Chondrocyte (in vitro differentiated cells): ENCODE measurements around the gene ZNF423. TPM values are rescaled to one million over a fixed set of nuclear protein-coding genes. Genes with fewer than 3 reads are reported as not detected.
A peak's percentile ranks its signal among the peaks of the same experiment; 100 is the strongest.
"Not testable (repeated sequence)": the region's sequence is repeated elsewhere in the genome, so short reads cannot be mapped to it uniquely, and the experiment has no call there.

Experiments
- DNase-seq: peaks from one replicate; pipeline ENCODE4 v3.0.0; 2021; ENCODE audit warnings: mixed read lengths, low spot score
- H3K27ac Mint-ChIP-seq: one replicate; pipeline ENCODE4 v1.8.0; 2021; ENCODE audit warnings: mild to moderate bottlenecking, moderate library complexity, mixed read lengths; ENCODE audit not compliant: unreplicated experiment
- H3K27me3 Mint-ChIP-seq: 2 replicates; pipeline ENCODE4 v1.8.0; 2021; ENCODE audit warnings: low read depth, mixed read lengths
- H3K36me3 Mint-ChIP-seq: 2 replicates; pipeline ENCODE4 v1.8.0; 2021; ENCODE audit warnings: low read depth, mixed read lengths
- H3K4me1 Mint-ChIP-seq: 2 replicates; pipeline ENCODE4 v1.8.0; 2021; ENCODE audit warnings: low read depth, mild to moderate bottlenecking, mixed read lengths
- H3K4me3 Mint-ChIP-seq: one replicate; pipeline ENCODE4 v1.8.0; 2021; ENCODE audit warnings: mild to moderate bottlenecking, moderate library complexity, mixed read lengths; ENCODE audit not compliant: unreplicated experiment
- H3K9me3 Mint-ChIP-seq: 2 replicates; pipeline ENCODE4 v1.8.0; 2021; ENCODE audit warnings: low read depth, mixed read lengths
- CTCF ChIP-seq: fragments of 200-600 bp; sonication (generic); IDR thresholded peaks from 2 replicates; pipeline ENCODE4 v1.5.0; 2021; ENCODE audit warnings: antibody characterized with exemption, mild to moderate bottlenecking, moderate library complexity
- total RNA-seq: library from RNA; stranded (reverse); gene quantifications from 3 replicates; pipeline ENCODE4 v1.2.1, GENCODE V29; 2021

ZNF423 gene
- total RNA-seq, 1 donor from 2014 or later = 4.7 TPM

GRCh38 chr16:49884033-49885015 lies 28.4 kb upstream of the ZNF423 start:
- H3K9me3 Mint-ChIP-seq = no peaks in the 10 kb centered on the region
- no peaks in the 10 kb centered on the region for H3K27me3 Mint-ChIP-seq
- no peak for DNase-seq
- no peak overlapping the region for H3K4me3 Mint-ChIP-seq
- H3K27ac Mint-ChIP-seq = no peak overlapping the region
- no peaks in the 10 kb centered on the region for H3K36me3 Mint-ChIP-seq
- no peak for TF ChIP-seq CTCF
- H3K4me1 Mint-ChIP-seq = peaks cover 9% of the 10 kb centered on the region

GRCh38 chr16:49883076-49884014 lies 27.4 kb upstream of the ZNF423 start:
- Mint-ChIP-seq H3K4me1 (peaks cover 9% of the 10 kb centered on the region), H3K36me3 (no peaks in the 10 kb centered on the region), H3K9me3 (no peaks in the 10 kb centered on the region), H3K27me3 (no peaks in the 10 kb centered on the region), H3K4me3 (no peak overlapping the region), H3K27ac (no peak overlapping the region)
- DNase-seq = no peak
- no peak for TF ChIP-seq CTCF

DNA sequence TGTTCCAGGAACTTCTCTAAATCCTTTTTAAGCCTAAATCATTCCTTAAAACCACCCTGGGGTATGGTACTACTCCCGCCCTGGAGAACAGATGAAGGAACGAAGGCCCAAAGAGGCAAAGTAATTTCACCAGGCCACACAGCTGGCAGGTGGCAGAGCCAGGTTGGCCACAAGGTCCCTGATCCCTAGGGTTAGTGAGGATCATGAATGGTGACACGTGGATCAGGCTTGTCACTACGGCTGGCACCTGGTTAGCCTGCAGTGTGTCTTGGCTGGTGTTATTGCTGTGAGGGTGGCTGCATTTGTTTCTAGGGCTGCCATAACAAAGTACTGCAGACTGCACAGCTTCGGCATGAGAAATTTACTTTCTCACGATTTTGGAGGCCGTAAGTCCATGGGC lies 26.0 kb upstream of the ZNF423 start:
- H3K4me1 Mint-ChIP-seq = peaks cover 9% of the 10 kb centered on the region
- no peak for DNase-seq
- H3K27me3 Mint-ChIP-seq = no peaks in the 10 kb centered on the region
- TF ChIP-seq CTCF = no peak
- no peak overlapping the region for H3K4me3 Mint-ChIP-seq
- H3K27ac Mint-ChIP-seq = no peak overlapping the region
- no peaks in the 10 kb centered on the region for H3K9me3 Mint-ChIP-seq
- H3K36me3 Mint-ChIP-seq = no peaks in the 10 kb centered on the region

GRCh38 chr16:49878540-49878939 lies 22.6 kb upstream of the ZNF423 start:
- not testable (repeated sequence) for DNase-seq, H3K27ac Mint-ChIP-seq, H3K9me3 Mint-ChIP-seq, H3K27me3 Mint-ChIP-seq, H3K36me3 Mint-ChIP-seq, H3K4me3 Mint-ChIP-seq
- H3K4me1 Mint-ChIP-seq = peaks cover 12% of the 10 kb centered on the region

DNA sequence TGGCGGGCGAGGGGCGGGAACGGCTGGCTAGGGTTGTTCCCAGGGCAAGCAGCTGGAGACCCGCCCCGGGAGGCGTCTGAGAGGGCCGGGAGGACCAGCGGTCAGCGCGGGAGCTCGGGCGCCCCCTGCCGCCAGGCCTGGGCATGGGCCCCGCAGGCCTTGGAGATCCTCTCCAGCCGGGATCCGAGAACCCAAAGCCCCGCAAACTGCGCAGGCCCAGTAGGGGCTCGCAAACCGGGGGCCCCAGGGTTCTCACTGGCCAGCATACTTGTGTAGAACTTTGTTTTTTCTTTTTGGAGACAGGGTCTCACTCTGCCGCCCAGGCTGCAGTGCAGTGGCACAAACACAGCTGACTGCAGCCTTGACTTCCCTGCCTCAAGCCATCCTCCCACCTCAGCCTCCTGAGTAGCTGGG lies 20.8 kb upstream of the ZNF423 start:
- peaks cover 7% of the 10 kb centered on the region for H3K4me1 Mint-ChIP-seq
- peak; percentile 97 for TF ChIP-seq CTCF
- H3K9me3 Mint-ChIP-seq = no peaks in the 10 kb centered on the region
- H3K27ac Mint-ChIP-seq = no peak overlapping the region
- H3K27me3 Mint-ChIP-seq = peaks cover 3% of the 10 kb centered on the region
- peak overlapping the region; percentile 42 for H3K4me3 Mint-ChIP-seq
- DNase-seq = no peak
- H3K36me3 Mint-ChIP-seq = no peaks in the 10 kb centered on the region
